HG03103 (cell line): ENCODE data around the gene CDH13.

Experiments used
- ATAC-seq: cut with Tn5 transposase; IDR thresholded peaks from one replicate; pipeline ENCODE4 v1.9.1; 2021; ENCODE audit warnings: low read depth; ENCODE audit not compliant: unreplicated experiment

The CDH13 gene

DNA sequence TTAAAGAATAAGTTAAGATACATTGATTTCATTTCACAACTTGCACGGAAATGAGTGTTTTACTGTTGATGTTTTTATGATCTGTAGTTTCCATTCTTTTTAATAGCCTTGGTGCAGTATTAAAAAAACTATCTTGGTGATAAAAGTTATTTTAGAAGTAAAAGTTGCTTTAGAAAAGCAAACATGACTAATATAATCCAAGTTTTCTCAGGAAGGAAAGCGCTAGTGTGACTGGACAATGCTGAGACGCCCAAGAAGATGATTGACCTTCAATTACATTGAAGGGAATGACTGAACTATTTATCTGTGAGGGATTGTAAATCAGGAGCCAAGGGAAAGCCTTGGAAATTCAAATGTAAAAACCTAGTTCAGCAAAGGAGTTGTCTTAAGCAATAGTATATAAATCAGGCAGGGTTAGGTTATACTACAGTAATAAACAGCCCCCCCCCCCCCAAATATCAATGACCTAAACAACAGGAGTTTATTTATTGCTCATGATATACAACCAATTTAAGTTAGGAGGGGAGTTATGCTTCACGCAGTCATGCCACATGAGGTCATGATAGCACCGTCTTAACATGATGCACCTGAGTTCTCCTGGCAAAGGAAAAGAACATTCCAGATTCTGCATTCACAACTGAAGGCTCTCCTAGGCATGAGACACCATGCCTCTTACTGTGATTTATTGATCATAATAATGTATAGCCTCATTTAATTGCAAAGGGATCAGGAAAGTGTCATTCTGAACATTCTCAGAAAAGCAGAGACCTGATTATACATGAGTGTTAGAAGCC is 443.8 kb downstream of the CDH13 start:
- ATAC-seq: no peak

DNA sequence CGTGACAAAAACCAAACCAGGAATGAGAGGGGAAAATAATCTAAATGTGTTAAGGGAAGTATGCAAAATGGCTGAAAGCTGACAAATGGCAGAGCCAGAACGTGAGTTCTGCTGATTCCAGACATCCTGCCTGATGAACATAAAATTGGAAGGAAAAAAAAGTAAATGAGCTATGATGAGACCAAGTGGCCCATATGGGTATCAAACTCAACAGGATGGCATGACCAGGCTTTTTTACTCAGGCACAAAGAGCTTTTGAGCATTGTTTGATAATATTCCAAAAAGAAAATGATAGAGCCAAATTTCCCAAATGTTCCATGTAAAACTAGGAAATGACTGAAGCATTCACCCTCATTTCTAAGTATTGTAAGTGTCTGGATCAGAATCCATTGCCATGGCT is 449.2 kb downstream of the CDH13 start:
- no peak for ATAC-seq

DNA sequence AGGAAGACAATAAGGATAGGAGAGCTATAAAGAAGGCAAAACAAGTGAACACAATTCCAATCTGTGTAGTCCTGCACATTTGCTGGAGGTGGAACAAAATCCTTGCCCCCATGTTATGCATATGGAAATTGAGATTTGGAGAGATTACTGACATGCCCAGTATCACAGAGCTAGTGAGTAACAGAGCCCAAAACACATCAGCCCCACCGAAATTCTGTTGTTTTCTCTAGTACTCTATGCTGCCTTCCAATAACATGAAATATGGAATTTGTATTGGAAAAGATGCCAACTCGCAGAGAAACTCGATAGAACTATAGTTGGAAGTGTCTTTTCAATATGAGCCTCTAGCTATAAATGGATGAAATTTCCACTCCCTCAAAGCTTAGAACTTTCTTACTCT is 456.6 kb downstream of the CDH13 start:
- ATAC-seq: no peak

DNA sequence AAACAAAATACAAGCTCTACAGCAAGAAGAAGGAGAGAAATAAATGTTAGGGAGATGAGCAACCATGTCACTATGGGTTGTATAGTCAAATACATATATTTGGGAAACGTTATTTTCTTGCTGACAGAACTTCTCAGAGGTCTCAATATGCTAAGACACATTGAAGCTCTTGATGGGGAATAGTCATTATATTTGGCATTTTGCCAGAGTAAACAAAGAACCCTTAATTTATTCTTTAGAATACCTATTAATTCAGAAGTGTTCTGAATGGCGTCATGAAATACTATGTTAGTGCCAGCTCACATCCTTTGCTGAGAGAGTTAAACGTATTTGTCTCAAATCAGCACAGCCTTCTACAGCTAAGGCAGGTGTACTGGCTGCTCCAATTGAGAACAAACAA is 458.9 kb downstream of the CDH13 start:
- ATAC-seq: no peak

DNA sequence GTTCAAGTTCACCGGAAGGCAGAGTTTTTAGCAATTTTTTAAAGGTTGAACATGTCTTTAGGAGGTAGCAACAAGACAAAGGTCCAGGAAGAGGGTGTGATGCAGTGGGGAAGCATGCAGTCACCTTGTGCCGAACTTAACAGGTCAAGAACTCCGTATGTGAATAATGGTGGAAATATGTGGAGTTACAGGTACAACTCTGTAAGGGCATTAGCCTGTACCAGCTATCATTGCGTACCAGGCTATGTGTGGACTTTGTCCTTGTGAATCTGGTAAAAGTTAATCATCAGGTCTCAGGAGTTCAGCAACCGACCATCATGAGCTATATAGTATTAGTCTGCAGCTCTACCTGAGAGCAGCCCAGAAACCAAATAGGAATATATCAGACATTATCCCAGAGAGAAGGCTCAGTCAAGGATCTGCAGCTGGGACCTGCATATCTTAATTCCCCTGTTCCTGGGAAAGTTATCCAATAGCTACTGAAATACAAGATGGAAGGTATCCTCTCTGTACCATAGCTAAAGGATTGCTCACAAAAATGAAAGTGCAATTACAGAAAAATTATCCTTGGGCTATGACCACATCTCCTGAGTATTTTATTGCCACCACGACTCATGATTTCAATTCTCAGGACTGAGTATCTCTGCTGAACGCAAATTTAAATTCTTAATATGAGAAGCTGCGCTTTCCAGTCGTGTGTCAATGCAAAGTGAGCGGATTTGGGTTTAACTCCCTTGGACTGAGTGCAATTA is 469.3 kb downstream of the CDH13 start:
- ATAC-seq: no peak

DNA sequence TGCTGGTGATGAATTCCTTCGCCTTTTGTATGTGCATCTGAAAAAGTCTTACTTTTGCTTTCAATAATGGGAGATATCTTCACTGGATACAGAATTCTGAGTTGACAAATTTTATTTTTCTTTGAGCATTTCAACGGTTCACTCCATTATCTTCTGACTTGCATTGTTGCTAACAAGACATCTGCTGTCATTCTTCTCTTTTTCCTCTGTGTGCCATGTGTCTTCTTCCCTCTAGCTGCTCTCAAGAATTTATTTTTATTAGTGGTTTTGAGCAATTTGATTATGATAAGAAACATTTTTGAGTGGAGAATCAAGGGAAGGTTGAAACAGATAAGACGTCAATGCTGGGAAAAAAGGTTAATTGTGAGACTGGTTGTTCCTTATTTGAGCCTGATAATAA is 471.8 kb downstream of the CDH13 start:
- ATAC-seq: no peak

DNA sequence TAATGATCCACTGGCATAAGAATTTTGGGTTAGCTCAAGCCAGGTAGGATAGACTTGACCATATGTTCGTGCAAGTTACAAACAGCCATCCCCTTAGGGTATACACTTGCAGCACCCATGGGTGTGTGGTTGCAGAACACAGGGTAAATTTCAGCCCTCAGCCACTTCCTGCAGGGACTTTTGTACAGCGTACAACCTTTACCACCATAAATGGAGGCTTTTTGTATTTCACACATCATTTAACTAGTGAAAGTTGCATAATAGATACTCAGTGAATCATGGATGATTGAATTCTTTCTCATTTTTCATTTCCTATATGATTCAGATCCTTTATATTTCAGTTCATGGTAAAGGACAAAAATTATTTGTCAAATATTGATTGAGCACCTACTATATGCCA is 473.9 kb downstream of the CDH13 start:
- ATAC-seq: no peak

DNA sequence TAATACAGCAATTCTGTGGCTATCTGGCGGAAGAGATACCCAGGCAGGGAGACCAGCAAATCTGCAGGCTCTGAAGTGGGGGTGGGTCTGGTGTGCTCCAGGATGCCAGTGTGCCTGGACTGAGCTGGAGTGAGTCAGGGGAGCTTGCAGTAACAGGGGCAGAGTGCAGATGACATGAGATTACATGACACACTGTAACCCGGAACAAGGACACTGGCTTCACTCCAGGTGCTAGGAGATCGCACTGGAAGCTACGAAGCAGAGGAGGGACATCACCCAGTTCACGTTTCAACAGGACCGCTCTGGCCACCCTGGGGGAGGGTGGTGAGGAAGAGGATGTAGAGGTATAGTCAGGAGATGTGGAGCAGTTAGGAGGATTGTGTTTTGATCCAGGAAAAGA is 475.6 kb downstream of the CDH13 start:
- no peak for ATAC-seq

DNA sequence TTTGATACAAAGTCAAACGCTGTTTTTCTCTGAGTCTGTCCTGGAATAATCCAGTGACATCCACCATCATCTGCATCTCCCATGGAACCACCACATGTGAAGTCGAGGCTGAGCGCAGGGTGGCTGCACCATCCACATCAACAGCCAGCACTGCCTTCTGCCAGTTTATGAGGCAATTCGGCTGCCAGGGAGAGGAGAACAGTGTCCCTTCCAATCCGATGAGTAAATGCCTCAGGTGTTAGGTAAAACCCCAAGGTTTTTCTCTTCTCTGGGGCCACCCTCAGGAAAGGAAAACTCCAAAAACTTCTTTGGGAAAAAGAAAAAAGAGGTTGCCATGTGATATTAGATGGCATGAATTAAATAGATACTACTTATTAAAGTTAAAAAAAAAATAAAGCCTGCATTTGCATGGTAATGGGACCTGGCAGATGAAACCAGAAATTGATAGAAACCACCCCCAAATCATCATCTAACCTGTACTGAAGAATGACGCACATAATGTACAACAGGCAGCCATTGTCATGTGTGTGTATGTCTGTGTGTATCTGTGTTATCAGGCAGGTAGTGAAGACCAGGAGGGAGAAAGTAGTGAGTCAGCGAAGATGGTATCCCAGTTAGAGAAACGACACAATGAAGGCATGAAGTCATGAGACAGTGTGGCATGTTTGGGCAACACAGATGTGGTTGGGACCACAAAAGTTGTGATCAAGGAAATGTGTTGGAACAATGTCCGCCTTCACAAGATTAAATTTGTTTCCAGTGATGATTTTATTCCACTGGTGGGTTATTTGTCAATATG is 478.7 kb downstream of the CDH13 start:
- no peak for ATAC-seq

DNA sequence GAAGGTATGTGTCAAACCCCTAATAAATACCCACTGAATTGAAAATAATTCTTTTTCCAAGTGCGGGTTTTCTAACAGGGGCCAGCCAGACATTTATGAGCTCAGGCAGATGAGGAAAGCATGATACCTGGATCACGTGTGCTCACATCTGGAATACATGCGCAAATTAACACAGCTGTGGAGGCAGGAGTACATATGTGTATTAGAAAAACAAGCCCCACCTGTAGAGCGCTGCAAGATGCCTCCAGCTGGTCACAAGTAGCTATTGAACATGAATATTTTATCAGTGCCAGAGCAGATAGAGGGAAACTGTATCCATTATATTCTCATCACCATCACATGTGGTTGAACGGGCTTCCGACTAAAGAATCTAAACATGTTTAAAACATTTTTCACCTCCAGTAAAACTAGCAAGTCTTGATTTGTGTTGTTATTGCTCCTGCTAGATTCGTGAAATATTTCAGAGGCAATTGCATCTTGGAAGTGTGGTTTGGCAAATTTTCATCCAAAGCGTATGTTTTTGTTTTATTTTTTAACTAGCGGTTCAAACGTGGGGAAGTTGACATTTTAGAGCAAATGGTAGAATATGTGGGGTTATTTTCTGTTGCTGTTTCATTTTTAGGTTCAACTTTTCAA is 482.8 kb downstream of the CDH13 start:
- ATAC-seq: no peak

DNA sequence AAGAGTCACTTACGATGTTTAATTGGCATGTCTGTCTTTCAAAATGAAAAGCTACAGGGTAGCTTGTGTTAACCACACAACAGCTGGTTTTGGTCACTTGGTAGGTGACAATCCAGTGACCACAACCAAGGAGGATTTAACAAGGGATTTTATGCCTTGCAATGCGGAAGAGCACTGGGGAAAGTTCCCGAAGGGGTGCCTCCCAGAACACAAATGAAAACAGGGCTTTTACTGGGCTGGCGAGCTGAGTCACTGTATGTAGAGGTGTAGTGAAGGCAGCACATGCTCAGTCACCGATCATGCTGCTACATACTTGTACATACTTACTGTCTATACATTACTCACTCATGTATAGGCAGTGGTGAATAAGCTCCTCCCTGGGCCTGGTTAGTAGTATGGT is 483.5 kb downstream of the CDH13 start:
- no peak for ATAC-seq

DNA sequence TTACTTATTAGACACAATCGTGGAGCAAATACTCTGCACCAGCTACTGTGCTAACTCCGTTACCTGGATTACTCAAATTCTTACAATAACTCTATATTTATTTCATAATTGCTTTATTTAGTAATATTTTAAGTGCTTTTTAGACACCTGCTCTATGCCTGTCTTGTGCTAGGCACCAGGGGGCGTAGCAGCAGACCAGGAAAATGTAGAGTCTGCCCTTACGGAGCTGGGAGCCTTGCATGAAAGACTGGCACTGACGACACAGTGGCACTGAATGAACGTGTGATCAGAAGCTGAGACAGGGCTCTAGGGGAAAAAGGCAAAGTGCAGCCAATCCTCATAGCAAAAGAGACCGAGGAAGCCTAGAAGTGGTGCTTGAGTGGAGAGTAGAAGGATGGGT is 486.5 kb downstream of the CDH13 start:
- ATAC-seq: no peak

DNA sequence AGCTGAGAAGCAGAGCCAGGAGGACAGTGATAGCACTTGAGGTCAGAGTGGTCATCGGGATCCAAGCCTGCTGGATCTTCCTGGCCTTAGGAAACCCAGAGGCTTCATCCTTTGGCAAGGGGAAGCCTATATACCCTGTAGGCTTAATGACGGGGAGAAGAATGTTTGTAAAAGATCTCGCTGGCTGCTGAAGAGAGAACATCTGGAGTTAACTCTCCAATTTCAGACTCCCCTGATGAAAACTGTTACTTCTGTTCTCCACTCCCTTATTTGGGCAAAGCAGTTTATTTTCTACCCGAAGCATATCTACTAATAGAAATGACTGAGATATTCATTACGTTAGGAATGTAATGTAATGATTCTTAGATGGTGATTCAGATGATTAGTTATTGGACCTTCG is 487.0 kb downstream of the CDH13 start:
- no peak for ATAC-seq

DNA sequence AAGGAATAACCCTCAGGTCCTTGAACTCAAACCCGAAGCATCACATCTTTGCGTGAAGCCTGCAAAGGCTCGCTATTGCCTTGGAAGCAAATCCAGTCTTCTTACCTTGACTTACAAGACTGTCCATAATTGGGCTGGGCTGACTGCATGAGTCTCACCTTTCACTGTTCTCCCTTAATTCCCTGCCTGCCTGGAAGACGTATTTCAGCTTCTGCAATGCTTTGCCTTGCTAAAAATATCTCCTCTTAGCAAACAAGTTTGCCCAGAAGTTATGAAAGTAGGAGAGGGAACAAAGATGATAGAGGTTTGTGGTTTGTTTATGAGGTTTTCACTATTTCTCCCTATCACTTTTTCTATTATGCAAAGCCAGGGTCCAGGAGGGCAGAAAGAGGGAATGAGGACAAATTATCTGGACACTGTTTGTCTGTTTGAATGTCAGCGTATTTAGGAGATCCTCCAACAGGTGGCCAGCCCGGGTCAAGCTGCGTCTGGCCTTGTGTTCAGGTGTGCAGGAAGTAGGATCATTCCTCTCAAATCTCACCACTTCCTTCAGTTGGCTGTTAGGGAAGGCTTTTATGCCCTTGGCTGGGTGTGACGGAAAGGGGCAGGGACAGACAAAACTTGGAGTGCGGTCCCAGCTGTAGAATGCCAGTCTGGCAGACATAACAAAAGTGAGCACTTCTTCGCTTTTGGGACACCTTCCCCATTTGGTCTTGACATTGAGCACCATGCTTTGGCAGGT is 488.9 kb downstream of the CDH13 start:
- ATAC-seq: no peak

DNA sequence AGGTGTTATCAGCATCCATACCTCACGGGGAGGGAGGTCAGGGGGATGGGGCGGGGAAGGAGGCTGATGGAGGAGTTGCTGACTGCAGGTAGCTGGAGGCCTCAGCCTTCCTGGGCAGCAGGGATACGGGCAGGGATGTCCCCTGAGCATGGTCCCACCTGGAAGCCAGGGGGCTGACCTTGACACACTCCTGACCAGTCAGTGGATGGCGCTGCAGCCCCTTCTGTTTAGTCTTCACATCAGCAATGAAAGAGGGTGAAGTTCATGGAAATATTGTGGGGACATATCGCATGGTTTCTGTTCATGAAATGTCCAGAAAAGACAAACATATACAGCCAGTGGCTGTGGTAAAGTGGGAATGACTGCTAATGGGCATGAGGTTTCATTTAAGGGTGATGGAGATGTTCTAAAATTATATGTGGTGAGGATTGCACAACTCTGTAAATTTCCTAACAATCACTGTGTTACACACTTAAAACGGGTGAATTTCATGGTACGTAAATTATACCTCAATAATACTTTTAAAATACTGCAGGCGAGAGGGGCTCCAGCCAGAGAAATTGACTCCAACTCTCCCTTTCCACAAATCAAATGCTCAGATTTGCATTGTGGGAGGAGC is 489.6 kb downstream of the CDH13 start:
- no peak for ATAC-seq

DNA sequence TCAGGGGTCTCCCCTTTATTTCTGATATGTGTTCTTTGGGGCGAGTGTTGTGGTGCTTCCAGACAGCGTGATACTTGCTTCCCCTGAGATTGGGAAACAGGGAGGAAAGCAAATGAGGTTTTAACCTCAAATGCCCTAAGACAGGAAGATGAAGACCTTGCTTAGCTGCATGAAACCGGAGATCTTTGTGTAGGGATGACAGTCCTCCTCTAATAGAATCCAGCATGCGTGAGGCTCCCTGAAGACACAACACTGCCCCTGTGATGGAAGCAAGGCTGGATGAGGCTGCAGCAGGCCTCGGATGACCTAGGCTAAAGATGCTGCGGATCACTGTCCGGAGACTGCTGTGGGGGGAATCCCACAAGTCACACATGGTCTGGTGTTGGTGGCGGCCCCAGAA is 491.0 kb downstream of the CDH13 start:
- ATAC-seq: no peak

DNA sequence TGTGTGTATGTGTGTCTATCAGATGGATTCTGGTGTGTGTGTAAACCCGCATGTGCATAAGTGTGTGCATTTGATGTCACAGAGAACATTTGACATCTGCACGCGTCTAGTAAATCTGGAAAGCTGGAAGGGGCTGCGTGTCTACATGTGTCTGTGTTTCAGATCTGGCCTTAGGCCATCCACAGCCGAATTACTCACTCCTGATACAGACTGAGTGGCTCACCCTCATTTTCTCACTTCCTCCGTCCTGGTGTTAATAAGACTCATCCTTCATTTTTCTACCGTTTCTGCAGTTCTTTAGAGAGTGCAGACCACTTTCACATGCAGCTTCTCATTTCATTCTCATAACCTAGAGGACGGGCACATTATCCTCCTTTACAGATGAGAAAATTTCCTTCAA is 491.6 kb downstream of the CDH13 start:
- ATAC-seq: no peak

DNA sequence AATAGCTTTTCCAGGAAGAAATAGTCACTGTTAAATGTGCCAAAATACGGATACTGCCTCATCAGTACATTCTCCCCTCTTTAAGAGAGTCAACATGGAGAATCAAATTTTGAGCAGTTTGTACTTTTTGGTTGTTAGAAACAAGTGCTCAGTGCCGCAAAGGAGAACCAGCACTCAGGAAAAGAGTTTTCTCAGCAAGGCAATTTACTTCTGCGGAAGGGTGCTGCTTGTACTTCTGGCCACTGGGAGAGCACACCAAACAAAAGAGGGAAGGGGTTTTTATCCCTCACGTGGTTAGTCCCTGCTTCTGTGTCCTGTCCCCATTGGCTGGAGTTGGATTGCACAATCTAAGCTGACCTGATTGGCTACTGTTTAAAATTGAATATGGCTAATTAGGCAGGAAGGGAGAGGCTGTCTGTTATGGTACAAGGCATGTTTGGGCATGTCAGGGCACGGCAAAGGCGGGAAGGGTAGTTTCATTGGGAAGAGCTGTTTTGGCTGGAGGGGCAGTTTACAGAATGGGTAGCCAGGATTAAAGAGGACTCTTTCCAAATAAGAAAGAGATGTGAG is 499.3 kb downstream of the CDH13 start:
- ATAC-seq: no peak

DNA sequence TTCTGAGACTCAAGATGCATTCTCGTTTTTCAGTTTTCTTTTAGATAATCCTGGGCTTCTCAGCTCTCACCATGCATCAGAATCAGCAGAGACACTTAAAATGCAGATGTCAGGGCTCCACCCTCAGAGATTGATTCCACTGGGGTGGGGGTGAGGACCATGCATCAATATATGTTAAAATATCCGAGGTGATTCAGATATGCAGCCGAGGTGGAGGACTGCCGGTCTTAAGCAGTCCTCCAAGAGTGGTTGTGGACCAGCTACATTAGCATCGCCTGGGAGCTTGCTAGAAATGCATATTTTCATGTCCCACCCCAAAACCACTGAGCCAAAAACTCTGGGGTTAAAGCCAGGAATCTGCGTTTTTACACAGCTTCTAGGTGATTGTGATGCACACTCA is 501.3 kb downstream of the CDH13 start:
- ATAC-seq: no peak

DNA sequence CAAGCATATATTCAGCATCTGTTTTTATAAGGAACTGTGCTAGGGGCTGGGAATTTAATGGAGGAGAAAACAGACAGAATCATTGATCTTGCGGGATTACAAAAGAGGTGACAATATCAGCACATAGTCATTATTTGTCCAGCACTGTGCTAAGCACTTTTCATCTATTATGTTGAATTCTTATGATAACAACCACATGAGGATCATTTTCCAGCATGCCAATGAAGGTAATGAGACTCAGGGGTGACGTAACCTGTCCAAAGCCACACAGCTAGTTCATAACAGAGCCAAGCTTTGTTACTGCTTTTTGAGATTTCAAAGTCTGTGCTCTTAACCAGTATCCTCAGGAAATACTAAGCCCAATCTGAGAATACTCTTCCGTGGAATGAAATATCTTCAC is 503.3 kb downstream of the CDH13 start:
- no peak for ATAC-seq
